CD14-positive monocyte (primary cell): ENCODE results near the gene PRPF18. TPM values are rescaled to one million over a fixed set of nuclear protein-coding genes. Genes with fewer than 3 reads are reported as not detected.

Experiments used
- DNase-seq, 3 donors: peaks; one replicate each; pipeline ENCODE4 v3.0.0-alpha.2; 2011 to 2022
- H2AFZ ChIP-seq: 2 replicates; pipeline ENCODE4 v1.6.0; 2012; ENCODE audit warnings: mild to moderate bottlenecking, low read depth, low read length, inconsistent platforms; ENCODE audit not compliant: insufficient read depth, poor library complexity, severe bottlenecking
- H3K27ac ChIP-seq, 2 donors: 1 replicate in 1 of 2; 2 replicates in 1 of 2; pipeline ENCODE4 v1.5.1; 2012 to 2013; ENCODE audit warnings: low read length in 2 of 2, control low read depth in 1 of 2, inconsistent platforms in 1 of 2, low read depth in 1 of 2, mild to moderate bottlenecking in 1 of 2
- H3K27me3 ChIP-seq, 2 donors: one replicate each; pipeline versions ENCODE4 v1.6.0 to v1.6.1; 2011 to 2013; ENCODE audit warnings: low read length in 2 of 2; ENCODE audit not compliant: control insufficient read depth in 2 of 2, insufficient read depth in 2 of 2
- H3K36me3 ChIP-seq, 2 donors: replicated peaks in 1 of 2; 1 replicate in 1 of 2; 2 replicates in 1 of 2; pipeline versions ENCODE4 v1.5.1 to v1.6.1; 2012 to 2013; ENCODE audit warnings: low read length in 2 of 2, control low read depth in 1 of 2, inconsistent platforms in 1 of 2, mild to moderate bottlenecking in 1 of 2; ENCODE audit not compliant: insufficient read depth in 2 of 2, control insufficient read depth in 1 of 2
- H3K4me1 ChIP-seq, 2 donors: 1 replicate in 1 of 2; 2 replicates in 1 of 2; pipeline versions ENCODE4 v1.5.1 to v1.6.1; 2012 to 2013; ENCODE audit warnings: low read length in 2 of 2, control low read depth in 1 of 2, inconsistent platforms in 1 of 2, mild to moderate bottlenecking in 1 of 2, moderate library complexity in 1 of 2; ENCODE audit not compliant: insufficient read depth in 2 of 2, control insufficient read depth in 1 of 2
- H3K4me2 ChIP-seq: replicated peaks from 2 replicates; pipeline ENCODE3; 2012; ENCODE audit warnings: low read length, moderate library complexity, mild to moderate bottlenecking; ENCODE audit not compliant: poor library complexity, severe bottlenecking; ENCODE audit errors: extremely low read depth
- H3K4me3 ChIP-seq, 3 experiments: fragments of 200-600 bp in 1 of 3; sonication (generic) in 1 of 3; replicated peaks in 1 of 3; 1 replicate in 2 of 3; 2 replicates in 1 of 3; pipeline ENCODE4 v1.5.1; 2011 to 2013; ENCODE audit warnings: low read length in 3 of 3, mild to moderate bottlenecking in 3 of 3, control low read depth in 2 of 3, low read depth in 2 of 3, inconsistent platforms in 1 of 3, moderate library complexity in 1 of 3
- H3K79me2 ChIP-seq: 2 replicates; pipeline ENCODE4 v1.6.0; 2012; ENCODE audit warnings: mild to moderate bottlenecking, control low read depth, inconsistent platforms, low read length, moderate library complexity; ENCODE audit not compliant: insufficient read depth
- H3K9ac ChIP-seq: 2 replicates; pipeline ENCODE4 v1.6.0; 2017; ENCODE audit warnings: low read length, mild to moderate bottlenecking; ENCODE audit not compliant: insufficient read depth, poor library complexity, severe bottlenecking
- H3K9me3 ChIP-seq, 2 donors: replicated peaks in 1 of 2; 1 replicate in 1 of 2; 2 replicates in 1 of 2; pipeline versions ENCODE4 v1.5.1 to v1.6.1; 2012 to 2013; ENCODE audit warnings: low read length in 2 of 2, control low read depth in 1 of 2; ENCODE audit not compliant: control insufficient read depth in 1 of 2, insufficient read depth in 1 of 2
- H4K20me1 ChIP-seq: 2 replicates; pipeline ENCODE4 v1.6.0; 2012; ENCODE audit warnings: mild to moderate bottlenecking, low read length, control low read depth, moderate library complexity; ENCODE audit not compliant: insufficient read depth
- H3K27ac Mint-ChIP-seq, 7 donors: one replicate each; pipeline ENCODE4 v1.8.0; 2020; ENCODE audit warnings: mild to moderate bottlenecking in 7 of 7, mixed read lengths in 7 of 7, moderate library complexity in 6 of 7, inconsistent platforms in 2 of 7
- H3K27me3 Mint-ChIP-seq, 3 donors: one replicate each; pipeline ENCODE4 v1.8.0; 2021 to 2022; ENCODE audit warnings: low read depth in 3 of 3, mild to moderate bottlenecking in 3 of 3, mixed read lengths in 3 of 3, moderate library complexity in 3 of 3, inconsistent platforms in 1 of 3
- H3K36me3 Mint-ChIP-seq, 2 donors: one replicate each; pipeline ENCODE4 v1.8.0; 2020; ENCODE audit warnings: mixed read lengths in 2 of 2, inconsistent platforms in 1 of 2, mild to moderate bottlenecking in 1 of 2
- H3K4me1 Mint-ChIP-seq: one replicate; pipeline ENCODE4 v1.8.0; 2020; ENCODE audit warnings: mild to moderate bottlenecking, mixed read lengths
- H3K4me3 Mint-ChIP-seq, 2 donors: one replicate each; pipeline ENCODE4 v1.8.0; 2020; ENCODE audit warnings: mild to moderate bottlenecking in 2 of 2, mixed read lengths in 2 of 2, moderate library complexity in 1 of 2
- H3K9me3 Mint-ChIP-seq, 7 donors: one replicate each; pipeline ENCODE4 v1.8.0; 2020 to 2022; ENCODE audit warnings: mixed read lengths in 7 of 7, mild to moderate bottlenecking in 6 of 7, moderate library complexity in 6 of 7, inconsistent platforms in 2 of 7
- WGBS: methylation state at CpG from one replicate; pipeline ENCODE4 v1.1.5; 2013; ENCODE audit warnings: missing lambda C conversion rate; ENCODE audit not compliant: insufficient coverage; 5-methylcytosine and 5-hydroxymethylcytosine counted together
- intact Hi-C, 2 donors: fragments of 100-400 bp; cut with micrococcal nuclease; formaldehyde crosslinking; loops; one replicate each; pipeline versions ENCODE4 v1.15.0 to v1.15.1; 2023
- polyA plus RNA-seq, 3 donors: library from polyadenylated mRNA; depleted of rRNA in 1 of 3; unstranded in 2 of 3; stranded (reverse) in 1 of 3; fragments of 300-500 nt in 2 of 3; fragments of >200 nt in 1 of 3; fragmentation: Illumina TruSeq in 2 of 3; gene quantifications; 1 replicate in 2 of 3; 2 replicates in 1 of 3; pipeline ENCODE4 v1.2.3, GENCODE V29; 2012 to 2021
- TF ChIP-seq, protein P1 (sequence below): fragments of 200-600 bp; IDR thresholded peaks from one replicate; pipeline ENCODE4 v1.8.0; 2022; ENCODE audit warnings: antibody characterized with exemption, mild to moderate bottlenecking

PRPF18 gene
- polyA plus RNA-seq, 3 donors, result 13.8 to 31.4 (median 26.8) TPM

DNA sequence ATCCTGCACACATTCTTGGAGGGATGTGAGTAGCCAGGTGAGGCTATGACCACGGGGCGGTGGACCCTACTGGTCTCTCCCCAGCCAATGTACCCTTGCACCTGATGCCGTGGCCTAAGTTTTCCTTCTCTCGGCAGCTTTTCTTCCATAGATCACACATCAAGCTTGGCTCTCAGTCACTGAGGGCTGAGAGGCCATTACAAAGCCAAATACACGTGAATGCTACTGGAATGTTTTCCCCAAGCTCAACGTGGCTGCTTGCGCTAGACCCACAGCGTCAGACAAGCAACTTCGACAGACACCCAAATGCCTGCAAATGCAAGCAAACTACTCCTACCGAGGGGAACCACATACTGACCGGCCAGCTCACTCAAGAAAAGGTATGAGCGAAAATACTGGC lies 83.1 kb downstream of the PRPF18 start:
- no peaks in the 10 kb centered on the region for H3K36me3 ChIP-seq

DNA sequence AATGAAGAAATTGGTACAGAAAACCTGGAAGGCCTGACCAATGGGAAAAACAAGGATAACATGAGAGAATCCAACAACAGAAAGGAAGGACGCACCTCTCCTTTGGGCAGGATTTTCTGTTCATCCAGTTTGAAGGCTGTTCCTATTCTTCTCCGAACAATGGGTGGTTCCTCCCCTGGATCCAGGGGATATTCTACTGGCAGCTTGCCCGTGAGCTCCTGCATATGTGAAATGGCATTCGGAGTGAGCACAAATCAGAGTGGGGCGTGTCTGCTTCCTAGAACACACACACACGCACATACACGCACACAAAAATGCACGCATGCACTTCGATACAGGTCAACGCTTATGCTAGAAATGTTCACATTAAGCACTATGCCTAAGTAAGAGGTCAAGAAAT lies 83.5 kb downstream of the PRPF18 start:
- no peaks in the 10 kb centered on the region for H3K27me3 ChIP-seq
- no peak overlapping the region for H3K4me3 ChIP-seq
- H3K9ac ChIP-seq, result no peak overlapping the region
- no peaks in the 10 kb centered on the region for H3K36me3 ChIP-seq
- H2AFZ ChIP-seq, result no peak overlapping the region
- TF ChIP-seq, protein P1, sequence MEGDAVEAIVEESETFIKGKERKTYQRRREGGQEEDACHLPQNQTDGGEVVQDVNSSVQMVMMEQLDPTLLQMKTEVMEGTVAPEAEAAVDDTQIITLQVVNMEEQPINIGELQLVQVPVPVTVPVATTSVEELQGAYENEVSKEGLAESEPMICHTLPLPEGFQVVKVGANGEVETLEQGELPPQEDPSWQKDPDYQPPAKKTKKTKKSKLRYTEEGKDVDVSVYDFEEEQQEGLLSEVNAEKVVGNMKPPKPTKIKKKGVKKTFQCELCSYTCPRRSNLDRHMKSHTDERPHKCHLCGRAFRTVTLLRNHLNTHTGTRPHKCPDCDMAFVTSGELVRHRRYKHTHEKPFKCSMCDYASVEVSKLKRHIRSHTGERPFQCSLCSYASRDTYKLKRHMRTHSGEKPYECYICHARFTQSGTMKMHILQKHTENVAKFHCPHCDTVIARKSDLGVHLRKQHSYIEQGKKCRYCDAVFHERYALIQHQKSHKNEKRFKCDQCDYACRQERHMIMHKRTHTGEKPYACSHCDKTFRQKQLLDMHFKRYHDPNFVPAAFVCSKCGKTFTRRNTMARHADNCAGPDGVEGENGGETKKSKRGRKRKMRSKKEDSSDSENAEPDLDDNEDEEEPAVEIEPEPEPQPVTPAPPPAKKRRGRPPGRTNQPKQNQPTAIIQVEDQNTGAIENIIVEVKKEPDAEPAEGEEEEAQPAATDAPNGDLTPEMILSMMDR, result no peak
- Mint-ChIP-seq H3K4me1 (peaks cover 2% of the 10 kb centered on the region), H3K27ac (no peak overlapping the region), H3K27me3 (peaks cover 1 to 2% (median 2%) of the 10 kb centered on the region in 3 donors), H3K9me3 (no peaks in the 10 kb centered on the region), H3K36me3 (no peaks in the 10 kb centered on the region), H3K4me3 (no peak overlapping the region)
- H3K4me2 ChIP-seq, result no peak overlapping the region
- no peak overlapping the region for H3K27ac ChIP-seq
- DNase-seq, result no peak
- no peaks in the 10 kb centered on the region for H3K4me1 ChIP-seq
- H3K79me2 ChIP-seq, result no peaks in the 10 kb centered on the region
- no peaks in the 10 kb centered on the region for H4K20me1 ChIP-seq
- 98% methylated on average over 8 of the region's 10 CpGs for WGBS
- no peaks in the 10 kb centered on the region for H3K9me3 ChIP-seq
- intact Hi-C loops, result no loop called here

More for the DNA sequence above, 83.1 kb downstream of the PRPF18 start:
- no peaks in the 10 kb centered on the region for H4K20me1 ChIP-seq
- Mint-ChIP-seq H3K4me1 (peaks cover 1% of the 10 kb centered on the region), H3K27me3 (peaks cover 1 to 2% (median 2%) of the 10 kb centered on the region in 3 donors), H3K9me3 (peaks cover 0 to 2% (median 0%) of the 10 kb centered on the region in 7 donors), H3K4me3 (no peak overlapping the region), H3K36me3 (no peaks in the 10 kb centered on the region), H3K27ac (no peak overlapping the region)
- H3K4me2 ChIP-seq, result no peak overlapping the region
- H3K4me3 ChIP-seq, result no peak overlapping the region
- no peaks in the 10 kb centered on the region for H3K79me2 ChIP-seq
- TF ChIP-seq, protein P1, result no peak
- no peak overlapping the region for H3K27ac ChIP-seq
- H3K9me3 ChIP-seq, result no peaks in the 10 kb centered on the region
- no peaks in the 10 kb centered on the region for H3K27me3 ChIP-seq
- H3K9ac ChIP-seq, result no peak overlapping the region
- intact Hi-C loops, result no loop called here
- WGBS, result 95% methylated on average over 11 of the region's 12 CpGs
- H2AFZ ChIP-seq, result no peak overlapping the region
- no peaks in the 10 kb centered on the region for H3K4me1 ChIP-seq
- no peak for DNase-seq
